ENCODE measurements around the gene CYB5A.
"Not testable (repeated sequence)": the region's sequence is repeated elsewhere in the genome, so short reads cannot be mapped to it uniquely, and the experiment has no call there.

- TF ChIP-seq POLR2A (IDR thresholded peaks at IDR 0.05; ENCODE audit: low read length); MAZ (IDR thresholded peaks at IDR 0.05; ENCODE audit: borderline replicate concordance, low read depth, low read length); CTCF (IDR thresholded peaks at IDR 0.05); POLR2AphosphoS2 (conservative IDR thresholded peaks at IDR 0.05; ENCODE audit: low read length); ZNF302 (CRISPR knock-in tag; IDR thresholded peaks at IDR 0.05); PBX3 (IDR thresholded peaks at IDR 0.05); ZSCAN20 (CRISPR knock-in tag; IDR thresholded peaks at IDR 0.05); CHD4 (IDR thresholded peaks at IDR 0.05; ENCODE audit: borderline replicate concordance); HOXA7 (CRISPR knock-in tag; IDR thresholded peaks at IDR 0.05): not testable (repeated sequence)
Measured at GRCh38 chr18:74285583-74285982, 6.2 kb downstream of the CYB5A start.
